PC-9 (cell line): ENCODE data around the gene LDAF1. TPM values are rescaled to one million over a fixed set of nuclear protein-coding genes. Genes with fewer than 3 reads are reported as not detected.

Experiments
- BruUV-seq: library from RNA; stranded (reverse); fragments of 400-500 nt; replicated peaks from 2 replicates; lab custom pipeline; 2021; lab: Mats Ljungman, UMichigan
- CTCF ChIA-PET: fragments of 300-600 bp; sonication (Branson Sonifier 250); formaldehyde crosslinking; loops from one replicate; lab custom pipeline; 2022; ENCODE audit warnings: antibody characterized with exemption; lab: Charles Lee
- POLR2A ChIA-PET: fragments of 300-600 bp; sonication (Branson Sonifier 250); formaldehyde crosslinking; loops from one replicate; lab custom pipeline; 2022; ENCODE audit warnings: antibody characterized with exemption; ENCODE audit not compliant: unreplicated experiment; lab: Charles Lee
- DNase-seq, 2 experiments: peaks; one replicate each; pipeline versions ENCODE4 v3.0.0 to v3.0.0-alpha.2; 2015 to 2022; ENCODE audit warnings: mixed read lengths in 1 of 2
- H2AFZ ChIP-seq: fragments of 200-600 bp; sonication (generic); 2 replicates; pipeline ENCODE4 v1.8.1; 2017; ENCODE audit warnings: antibody characterized with exemption
- H3F3A ChIP-seq: fragments of 200-600 bp; sonication (generic); 2 replicates; pipeline ENCODE4 v1.8.1; 2017; ENCODE audit warnings: antibody characterized with exemption, mild to moderate bottlenecking, low read depth; ENCODE audit not compliant: insufficient read depth
- H3K27ac ChIP-seq: fragments of 200-600 bp; sonication (generic); 2 replicates; pipeline ENCODE4 v1.6.1; 2016; ENCODE audit warnings: mixed run types
- H3K27me3 ChIP-seq: fragments of 200-600 bp; sonication (generic); 2 replicates; pipeline ENCODE4 v1.6.1; 2016; ENCODE audit warnings: low read depth, mixed run types; ENCODE audit not compliant: insufficient read depth
- H3K36me3 ChIP-seq: fragments of 200-600 bp; sonication (generic); 2 replicates; pipeline ENCODE4 v1.6.1; 2016; ENCODE audit warnings: low read depth, mixed run types
- H3K4me1 ChIP-seq: fragments of 200-600 bp; sonication (generic); replicated peaks from 2 replicates; pipeline ENCODE4 v1.6.1; 2016; ENCODE audit warnings: mixed run types; ENCODE audit not compliant: insufficient read depth
- H3K4me2 ChIP-seq: fragments of 200-600 bp; sonication (generic); 2 replicates; pipeline ENCODE4 v1.6.1; 2017; ENCODE audit warnings: mixed run types
- H3K4me3 ChIP-seq: fragments of 200-600 bp; sonication (generic); 2 replicates; pipeline ENCODE4 v1.6.1; 2016; ENCODE audit warnings: mixed run types
- H3K79me2 ChIP-seq: fragments of 200-600 bp; sonication (generic); 2 replicates; pipeline ENCODE4 v1.6.1; 2017; ENCODE audit warnings: low read depth, mixed run types
- H3K9me2 ChIP-seq: fragments of 200-600 bp; sonication (generic); 2 replicates; pipeline ENCODE4 v1.8.1; 2017; ENCODE audit warnings: mild to moderate bottlenecking; ENCODE audit not compliant: insufficient read depth
- H3K9me3 ChIP-seq: fragments of 200-600 bp; sonication (generic); 2 replicates; pipeline ENCODE4 v1.8.1; 2016; ENCODE audit warnings: low read depth; ENCODE audit not compliant: insufficient read depth
- H4K20me1 ChIP-seq: fragments of 200-600 bp; sonication (generic); 2 replicates; pipeline ENCODE4 v1.8.1; 2017; ENCODE audit not compliant: insufficient read depth
- CTCF ChIP-seq: fragments of 200-600 bp; sonication (generic); conservative IDR thresholded peaks from 2 replicates; pipeline ENCODE4 v1.6.1; 2017; ENCODE audit warnings: mixed run types, antibody characterized with exemption, mild to moderate bottlenecking, moderate library complexity
- EZH2 ChIP-seq: fragments of 200-600 bp; sonication (generic); IDR thresholded peaks from 2 replicates; pipeline ENCODE4 v1.8.0; 2017; ENCODE audit warnings: antibody characterized with exemption, low read depth
- intact Hi-C: fragments of 100-400 bp; cut with micrococcal nuclease; formaldehyde crosslinking; loops from one replicate; pipeline ENCODE4 v1.10.0; 2022; ENCODE audit not compliant: unreplicated experiment
- total RNA-seq: library from RNA; stranded (reverse); gene quantifications from 2 replicates; pipeline ENCODE4 v1.2.3, GENCODE V29; 2021

The LDAF1 gene
- total RNA-seq, 1 experiment from 2014 or later, result 47.6 TPM

- no peak for DNase-seq
- no peak for TF ChIP-seq CTCF
- no peak for TF ChIP-seq EZH2
- Histone ChIP-seq H2AFZ (no peak overlapping the region), H3K79me2 (no peaks in the 10 kb centered on the region), H3K36me3 (0 out of 2 replicates have a peak, but pooled peaks cover 7% of the 10 kb centered on the region), H3K4me3 (no peak overlapping the region), H3K9me3 (no peaks in the 10 kb centered on the region), H3K4me1 (peaks cover 11% of the 10 kb centered on the region; the same call in 1 of the 2 replicates), H3F3A (peaks cover 4% of the 10 kb centered on the region; the same call in 1 of the 2 replicates), H3K27me3 (no peaks in the 10 kb centered on the region), H3K9me2 (no peaks in the 10 kb centered on the region), H3K4me2 (no peak overlapping the region), H3K27ac (no peak overlapping the region), H4K20me1 (no peaks in the 10 kb centered on the region)
- POLR2A ChIA-PET, result interaction anchor here (0.7 kb wide), 1 partner anchor 14 kb away, joined by 6 read pairs; no protein-coding TSS in a partner anchor
- intact Hi-C loops, result loop anchor here (10.0 kb wide), 2 partner anchors 378 to 1008 kb away; no protein-coding TSS in a partner anchor
- CTCF ChIA-PET, result interaction anchor here (0.6 to 0.7 kb wide), 2 partner anchors 28 to 116 kb away, joined by 3 to 4 read pairs; partner anchors contain the start of gene LDAF1
- no TSS peak for BruUV-seq
Observed at GRCh38 chr16:21186326-21186691, 27.8 kb downstream of the LDAF1 start.

- POLR2A ChIA-PET, result no interaction called here
Observed at GRCh38 chr16:21189311-21189710, 30.8 kb downstream of the LDAF1 start.

GRCh38 chr16:21190013-21190412, 31.5 kb downstream of the LDAF1 start:
- H3K36me3 ChIP-seq, result no peaks in the 10 kb centered on the region
- intact Hi-C loops, result no loop called here
- BruUV-seq, result no TSS peak
- H4K20me1 ChIP-seq, result no peaks in the 10 kb centered on the region
- ChIA-PET POLR2A (no interaction called here), CTCF (interaction anchor here (0.6 kb wide), 1 partner anchor 31 kb away, joined by 3 read pairs; no protein-coding TSS in a partner anchor)
- H3K9me2 ChIP-seq, result no peaks in the 10 kb centered on the region
- no peak overlapping the region for H3K4me3 ChIP-seq
- H3K27ac ChIP-seq, result no peak overlapping the region
- no peaks in the 10 kb centered on the region for H3K79me2 ChIP-seq
- TF ChIP-seq CTCF (no peak), EZH2 (no peak)
- no peaks in the 10 kb centered on the region; the same call in 1 of the 2 replicates for H3F3A ChIP-seq
- H3K4me2 ChIP-seq, result no peak overlapping the region
- H3K27me3 ChIP-seq, result peaks cover 16% of the 10 kb centered on the region
- H2AFZ ChIP-seq, result no peak overlapping the region
- DNase-seq, result no peak
- H3K9me3 ChIP-seq, result no peaks in the 10 kb centered on the region
- H3K4me1 ChIP-seq, result peaks cover 11% of the 10 kb centered on the region; the same call in 1 of the 2 replicates

More at GRCh38 chr16:21189311-21189710, 30.8 kb downstream of the LDAF1 start:
- Histone ChIP-seq H3K9me2 (no peaks in the 10 kb centered on the region), H3K4me3 (no peak overlapping the region), H2AFZ (no peak overlapping the region), H3K9me3 (no peaks in the 10 kb centered on the region), H3K36me3 (no peaks in the 10 kb centered on the region), H4K20me1 (no peaks in the 10 kb centered on the region), H3K4me2 (peak overlapping the region; percentile 94; the same call in 1 of the 2 replicates), H3K27me3 (peaks cover 9% of the 10 kb centered on the region; the same call in 1 of the 2 replicates), H3K27ac (no peak overlapping the region), H3K79me2 (no peaks in the 10 kb centered on the region), H3K4me1 (peaks cover 11% of the 10 kb centered on the region; the same call in 1 of the 2 replicates), H3F3A (no peaks in the 10 kb centered on the region; the same call in 1 of the 2 replicates)
- intact Hi-C loops, result loop anchor here (2.0 to 10.0 kb wide), 3 partner anchors 31 to 1005 kb away; partner anchors contain the start of gene LDAF1
- TF ChIP-seq EZH2 (no peak), CTCF (no peak)
- CTCF ChIA-PET, result interaction anchor here (1.5 kb wide), 1 partner anchor 111 kb away, joined by 19 read pairs; no protein-coding TSS in a partner anchor
- no TSS peak for BruUV-seq
- DNase-seq, result no peak
